K562 (cell line): ENCODE data around the gene LDLR. TPM values are rescaled to one million over a fixed set of nuclear protein-coding genes. Genes with fewer than 3 reads are reported as not detected.
A peak's percentile ranks its signal among the peaks of the same experiment; 100 is the strongest.

Source experiments
- ATAC-seq: fragments of 200-7000 bp; cut with Tn5 transposase; 3 replicates; pipeline ENCODE4 v1.9.1; 2020; ENCODE audit warnings: moderate library complexity
- BruUV-seq: library from RNA; stranded (reverse); fragments of 400-500 nt; replicated peaks from 2 replicates; lab custom pipeline; 2021; lab: Mats Ljungman, UMichigan
- CTCF ChIA-PET: fragments of 300-600 bp; formaldehyde crosslinking; extraction: SDS; loops from one replicate; lab custom pipeline; 2021; ENCODE audit warnings: low intra/inter-chr PET ratio; lab: Yijun Ruan, JAX
- POLR2A ChIA-PET: fragments of 300-600, 350-650 bp; sonication (Branson Sonifier 250); formaldehyde crosslinking; extraction: SDS; loops from one replicate; lab custom pipeline; 2021; ENCODE audit warnings: antibody characterized with exemption, inconsistent platforms; lab: Yijun Ruan, JAX
- DNase-seq, 4 experiments: peaks; one replicate each; pipeline versions ENCODE4 v3.0.0 to v3.0.0-alpha.2; 2011 to 2018; ENCODE audit warnings: low spot score in 3 of 4, mixed read lengths in 3 of 4; ENCODE audit errors: extremely low read depth in 1 of 4
- FAIRE-seq: peaks from 2 replicates; lab custom pipeline; 2011; peaks lifted over from hg19 to GRCh38; lab: Jason Lieb, UNC
- H2AFZ ChIP-seq: 2 replicates; pipeline ENCODE4 v1.6.0; 2011; ENCODE audit warnings: low read depth, low read length, control low read depth, inconsistent platforms
- H3K27ac ChIP-seq: fragments of 200-600 bp; 3 replicates; pipeline ENCODE4 v1.8.0; 2011; ENCODE audit warnings: low read depth, mild to moderate bottlenecking, control low read depth, inconsistent platforms, low read length, moderate library complexity, mixed read lengths; ENCODE audit errors: extremely low read depth
- H3K27me3 ChIP-seq, 2 experiments: fragments of 300-600 bp in 1 of 2; 2 replicates in 1 of 2; 3 replicates in 1 of 2; pipeline versions ENCODE4 v1.6.0 to v1.8.0; 2011; ENCODE audit warnings: inconsistent platforms in 2 of 2, low read length in 2 of 2, mild to moderate bottlenecking in 1 of 2, mixed read lengths in 1 of 2, moderate library complexity in 1 of 2; ENCODE audit not compliant: control insufficient read depth in 2 of 2, insufficient read depth in 2 of 2
- H3K36me3 ChIP-seq: fragments of 300-600 bp; 3 replicates; pipeline ENCODE4 v1.8.0; 2011; ENCODE audit warnings: mild to moderate bottlenecking, low read length, inconsistent platforms; ENCODE audit not compliant: control insufficient read depth, insufficient read depth
- H3K4me1 ChIP-seq, 2 experiments: fragments of 200-600 bp in 1 of 2; replicated peaks in 1 of 2; 2 replicates in 1 of 2; 3 replicates in 1 of 2; pipeline versions ENCODE4 v1.5.1 to v1.8.0; 2011; ENCODE audit warnings: inconsistent platforms in 2 of 2, low read length in 2 of 2, mild to moderate bottlenecking in 1 of 2, mixed read lengths in 1 of 2, moderate library complexity in 1 of 2; ENCODE audit not compliant: control insufficient read depth in 2 of 2, insufficient read depth in 2 of 2
- H3K4me2 ChIP-seq: 2 replicates; pipeline ENCODE4 v1.6.1; 2011; ENCODE audit warnings: low read length, control low read depth, inconsistent platforms, mixed read lengths; ENCODE audit not compliant: insufficient read depth
- H3K4me3 ChIP-seq: fragments of 200-600 bp; sonication (generic), shearing (Covaris generic); 2 replicates; pipeline ENCODE4 v1.5.1; 2016; ENCODE audit warnings: control low read depth, inconsistent platforms
- H3K79me2 ChIP-seq: fragments of 200-600 bp; 3 replicates; pipeline ENCODE4 v1.8.0; 2011; ENCODE audit warnings: low read length, inconsistent platforms; ENCODE audit not compliant: control insufficient read depth, insufficient read depth
- H3K9ac ChIP-seq, 2 experiments: 2 replicates each; pipeline versions ENCODE4 v1.6.0 to v1.6.1; 2011; ENCODE audit warnings: low read depth in 2 of 2, low read length in 2 of 2, control low read depth in 1 of 2, inconsistent platforms in 1 of 2, mild to moderate bottlenecking in 1 of 2, mixed read lengths in 1 of 2; ENCODE audit not compliant: insufficient read depth in 1 of 2
- H3K9me1 ChIP-seq: one replicate; pipeline ENCODE4 v1.6.0; 2011; ENCODE audit warnings: inconsistent platforms, mild to moderate bottlenecking, low read length, moderate library complexity; ENCODE audit not compliant: control insufficient read depth, insufficient read depth
- H3K9me3 ChIP-seq: replicated peaks from 2 replicates; pipeline ENCODE4 v1.5.1; 2011; ENCODE audit warnings: low read depth, low read length, inconsistent platforms; ENCODE audit not compliant: control insufficient read depth, insufficient read depth
- H4K20me1 ChIP-seq: replicated peaks from 2 replicates; pipeline ENCODE4 v1.6.1; 2011; ENCODE audit warnings: low read length, inconsistent platforms, mixed read lengths; ENCODE audit not compliant: control insufficient read depth, insufficient read depth
- ADNP ChIP-seq: fragments of 200-800 bp; sonication (Bioruptor generic); IDR thresholded peaks from 2 replicates; pipeline ENCODE4 v1.6.1; 2016; ENCODE audit warnings: missing genetic modification characterization, missing compliant biosample characterization
- ATF7 ChIP-seq: fragments of 450-650 bp; IDR thresholded peaks from 2 replicates; pipeline ENCODE4 v1.7.1; 2014; ENCODE audit warnings: mild to moderate bottlenecking, moderate library complexity
- BRD9 ChIP-seq: fragments of 450-650 bp; IDR thresholded peaks from 2 replicates; pipeline ENCODE4 v1.6.1; 2018; ENCODE audit warnings: low read depth; ENCODE audit not compliant: partially characterized antibody
- C11orf30 ChIP-seq: fragments of 450-650 bp; IDR thresholded peaks from 2 replicates; pipeline ENCODE4 v1.6.1; 2016; ENCODE audit warnings: low read depth, mild to moderate bottlenecking
- ETV5 ChIP-seq: sonication (generic); formaldehyde crosslinking; IDR thresholded peaks from 2 replicates; pipeline ENCODE4 v1.4.0; 2020; ENCODE audit warnings: low read depth, mild to moderate bottlenecking, missing genetic modification reagents
- FOXM1 ChIP-seq, 2 experiments: fragments of 450-650 bp in 1 of 2; sonication (generic) in 1 of 2; formaldehyde crosslinking in 1 of 2; IDR thresholded peaks; 2 replicates each; pipeline versions ENCODE4 v1.6.1 to v1.9.0; 2017 to 2022; ENCODE audit warnings: low read depth in 2 of 2, mild to moderate bottlenecking in 2 of 2, missing genetic modification reagents in 1 of 2, moderate library complexity in 1 of 2
- PHF20 ChIP-seq: fragments of 450-650 bp; IDR thresholded peaks from 2 replicates; pipeline ENCODE4 v1.6.1; 2018; ENCODE audit not compliant: partially characterized antibody
- TAF7 ChIP-seq: fragments of 450-650 bp; IDR thresholded peaks from 2 replicates; pipeline ENCODE4 v1.6.1; 2016; ENCODE audit warnings: missing genetic modification characterization, missing compliant biosample characterization
- U2AF1 ChIP-seq: fragments of 200-400 bp; formaldehyde crosslinking; optimal IDR thresholded peaks from 2 replicates; pipeline ENCODE3; 2017; ENCODE audit warnings: mild to moderate bottlenecking, low read depth, low read length, moderate library complexity
- YY1 ChIP-seq, 3 experiments: IDR thresholded peaks; 2 replicates each; pipeline ENCODE4 v1.6.1; 2011; ENCODE audit warnings: low read length in 2 of 3, mild to moderate bottlenecking in 2 of 3, moderate library complexity in 2 of 3, borderline replicate concordance in 1 of 3, control low read depth in 1 of 3, low read depth in 1 of 3; ENCODE audit not compliant: insufficient read depth in 3 of 3, insufficient replicate concordance in 2 of 3, control insufficient read depth in 1 of 3, insufficient read length in 1 of 3; ENCODE audit errors: extremely low read depth in 1 of 3
- WGBS: fragments of 100-300 bp; shearing (Covaris generic); methylation state at CpG from one replicate; pipeline ENCODE4 v1.1.6; 2016; ENCODE audit warnings: low coverage, mixed read lengths; ENCODE audit not compliant: insufficient coverage; ENCODE audit errors: missing lambda C conversion rate; 5-methylcytosine and 5-hydroxymethylcytosine counted together
- in situ Hi-C: fragments of 300-500 bp; cut with MboI; formaldehyde crosslinking; loops from 4 replicates; pipeline ENCODE4 v1.15.0; 2018; ENCODE audit warnings: inconsistent platforms, mixed read lengths
- intact Hi-C: fragments of 100-400 bp; cut with micrococcal nuclease; formaldehyde crosslinking; loops from 2 replicates; pipeline ENCODE4 v1.14.2; 2022
- polyA plus RNA-seq, 8 experiments: library from polyadenylated mRNA; depleted of rRNA in 4 of 8; stranded (reverse) in 5 of 8; unstranded in 3 of 8; fragments of >200 nt; fragmentation: Nextera tagmentation in 2 of 8; fragmentation: Illumina TruSeq in 1 of 8; extraction: Ambion mirVana in 2 of 8; extraction: Trizol in 1 of 8; gene quantifications; 2 replicates each; pipeline versions ENCODE4 v1.2.1 to v1.2.3, GENCODE V29; 2011 to 2014; ENCODE audit warnings: inconsistent platforms in 1 of 8, missing spikeins in 1 of 8
- total RNA-seq, 7 experiments: library from RNA; depleted of rRNA in 6 of 7; stranded (reverse); fragments of >200 nt in 6 of 7; fragmentation: Illumina TruSeq in 2 of 7; extraction: Trizol in 2 of 7; gene quantifications; 2 replicates each; pipeline versions ENCODE4 v1.2.1 to v1.2.3, GENCODE V29; 2011 to 2021; ENCODE audit warnings: low replicate concordance in 1 of 7
- TF ChIP-seq, protein P1 (sequence below): sonication (generic); formaldehyde crosslinking; IDR thresholded peaks from 2 replicates; pipeline ENCODE4 v1.8.0; 2022; ENCODE audit warnings: mild to moderate bottlenecking, missing genetic modification reagents
- TF ChIP-seq, protein P2 (sequence below): sonication (generic); formaldehyde crosslinking; IDR thresholded peaks from 2 replicates; pipeline ENCODE4 v1.8.0; 2022; ENCODE audit warnings: missing genetic modification reagents, mild to moderate bottlenecking, borderline replicate concordance
- TF ChIP-seq, protein P3 (sequence below): sonication (generic); formaldehyde crosslinking; IDR thresholded peaks from 2 replicates; pipeline ENCODE4 v1.9.0; 2022; ENCODE audit warnings: mild to moderate bottlenecking, missing genetic modification reagents
- TF ChIP-seq, protein P4 (sequence below): fragments of 200-800 bp; sonication (Bioruptor generic); IDR thresholded peaks from 2 replicates; pipeline ENCODE4 v1.6.1; 2017; ENCODE audit warnings: missing genetic modification characterization, missing compliant biosample characterization

LDLR gene
- total and polyA plus RNA-seq, 9 of the 15 experiments (the other 6 are each of a cell fraction or from before 2014, with no cell fraction given), result 19.9 to 114 (median 56.3) TPM

DNA sequence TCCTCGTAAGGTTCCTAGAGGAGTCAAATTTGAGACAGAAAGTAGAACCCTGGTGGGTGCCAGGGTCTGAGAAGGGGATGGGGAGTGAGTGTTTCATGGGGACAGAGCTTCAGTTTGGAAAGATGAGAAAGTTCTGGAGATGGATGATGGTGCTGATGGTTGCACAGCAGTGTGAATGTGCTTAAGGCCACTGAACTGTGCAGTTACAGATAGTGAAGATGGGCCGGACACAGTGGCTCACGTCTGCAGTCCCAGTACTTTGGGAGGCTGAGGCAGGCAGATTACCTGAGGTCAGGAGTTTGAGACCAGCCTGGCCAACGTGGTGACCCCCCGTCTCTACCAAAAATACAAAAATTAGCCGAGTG is 65.4 kb downstream of the LDLR start (continued):
- TF ChIP-seq, protein P1, sequence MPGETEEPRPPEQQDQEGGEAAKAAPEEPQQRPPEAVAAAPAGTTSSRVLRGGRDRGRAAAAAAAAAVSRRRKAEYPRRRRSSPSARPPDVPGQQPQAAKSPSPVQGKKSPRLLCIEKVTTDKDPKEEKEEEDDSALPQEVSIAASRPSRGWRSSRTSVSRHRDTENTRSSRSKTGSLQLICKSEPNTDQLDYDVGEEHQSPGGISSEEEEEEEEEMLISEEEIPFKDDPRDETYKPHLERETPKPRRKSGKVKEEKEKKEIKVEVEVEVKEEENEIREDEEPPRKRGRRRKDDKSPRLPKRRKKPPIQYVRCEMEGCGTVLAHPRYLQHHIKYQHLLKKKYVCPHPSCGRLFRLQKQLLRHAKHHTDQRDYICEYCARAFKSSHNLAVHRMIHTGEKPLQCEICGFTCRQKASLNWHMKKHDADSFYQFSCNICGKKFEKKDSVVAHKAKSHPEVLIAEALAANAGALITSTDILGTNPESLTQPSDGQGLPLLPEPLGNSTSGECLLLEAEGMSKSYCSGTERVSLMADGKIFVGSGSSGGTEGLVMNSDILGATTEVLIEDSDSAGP (CRISPR knock-in tag), result 0 out of 2 replicates have a peak, but pooled peaks have one; percentile 6
- TF ChIP-seq ETV5 (CRISPR knock-in tag), result 0 out of 2 replicates have a peak, but pooled peaks have one; percentile 17
- TF ChIP-seq, protein P2, sequence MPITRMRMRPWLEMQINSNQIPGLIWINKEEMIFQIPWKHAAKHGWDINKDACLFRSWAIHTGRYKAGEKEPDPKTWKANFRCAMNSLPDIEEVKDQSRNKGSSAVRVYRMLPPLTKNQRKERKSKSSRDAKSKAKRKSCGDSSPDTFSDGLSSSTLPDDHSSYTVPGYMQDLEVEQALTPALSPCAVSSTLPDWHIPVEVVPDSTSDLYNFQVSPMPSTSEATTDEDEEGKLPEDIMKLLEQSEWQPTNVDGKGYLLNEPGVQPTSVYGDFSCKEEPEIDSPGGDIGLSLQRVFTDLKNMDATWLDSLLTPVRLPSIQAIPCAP (CRISPR knock-in tag), result no peak
- TF ChIP-seq ADNP (tag), result no peak
- TF ChIP-seq, all 486 proteins: peak for 4

DNA sequence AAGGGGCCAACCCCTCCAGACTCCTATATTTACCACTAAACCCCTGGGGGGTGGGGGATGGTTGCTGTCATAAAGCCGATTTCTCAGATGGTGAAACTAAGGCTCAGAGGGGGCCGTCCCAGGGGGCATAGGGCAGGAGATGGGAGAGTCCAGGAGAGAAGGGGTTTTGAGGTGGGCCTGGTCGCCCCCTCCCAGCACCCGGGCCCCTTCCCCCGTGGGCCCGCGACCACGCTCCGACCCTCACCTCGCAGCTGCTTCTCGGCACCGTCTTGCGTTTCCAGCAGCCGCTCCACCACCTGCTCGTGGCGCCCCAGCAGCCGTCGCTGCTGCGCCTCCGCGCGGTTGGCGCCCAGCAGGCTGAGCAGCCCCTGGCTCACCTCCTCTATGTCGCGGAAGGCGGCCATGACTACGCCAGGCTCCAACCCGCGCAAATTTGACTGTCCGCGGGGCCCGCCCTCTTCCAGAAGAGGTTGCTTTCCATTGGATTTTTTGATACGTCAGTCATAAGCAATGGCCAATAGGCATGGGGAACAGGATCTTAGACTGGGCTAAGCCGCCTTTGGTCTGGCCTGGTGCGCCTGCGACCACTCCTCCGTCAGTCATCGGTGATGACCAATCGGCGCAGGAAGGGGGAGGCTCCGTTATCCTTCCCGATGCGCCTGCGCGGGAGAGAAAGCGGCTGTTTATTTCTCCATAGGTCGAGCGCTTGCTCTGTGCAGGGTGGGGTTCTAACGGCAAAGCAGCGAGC is 66.3 kb downstream of the LDLR start, which contains the start of gene SPC24:
SPC24 (minus strand) TSS at position 410 of the 748 bp plus-strand sequence; CDS start at position 404, 6 bp downstream.
- Histone ChIP-seq H3K4me2 (peak within 1 kb of the TSS; percentile 97), H3K9me1 (no peaks in the 10 kb centered on the region), H3K27me3 (no peaks in the 10 kb centered on the region), H3K79me2 (peaks cover 42% of the 10 kb centered on the region), H2AFZ (peak within 1 kb of the TSS; percentile 84), H3K36me3 (peaks cover 19% of the 10 kb centered on the region; the same call in 2 of the 3 replicates), H3K9me3 (no peaks in the 10 kb centered on the region), H3K9ac (peak within 1 kb of the TSS; percentile 95 to 99), H3K27ac (peak within 1 kb of the TSS; percentile 90), H4K20me1 (no peaks in the 10 kb centered on the region), H3K4me1 (peaks cover 16 to 20% of the 10 kb centered on the region in 2 experiments; a peak in 4 of 5 replicates), H3K4me3 (peak within 1 kb of the TSS; percentile 92)
- intact Hi-C loops (loop anchor here (5.0 kb wide), 1 partner anchor 42 kb away; the partner anchor contains the start of gene KANK2), in situ Hi-C loops (no loop called here)
- WGBS, result 2% methylated on average over 40 of the region's 50 CpGs
- BruUV-seq, result no TSS peak
- ChIA-PET CTCF (no interaction called here), POLR2A (interaction anchor here (0.5 to 8.1 kb wide), 8 partner anchors 9 to 227 kb away, joined by 3 to 52 read pairs (median 4); no protein-coding TSS in a partner anchor)
- DNase-seq (peak; percentile 99 to 100 (median 100)), FAIRE-seq (peak; percentile 99), ATAC-seq (peak; percentile 98)
- TF ChIP-seq PHF20 (peak; percentile 81), ATF7 (peak; percentile 81), FOXM1 (IDR thresholded peaks at IDR 0.05; ENCODE audit: low read depth) (no peak; the same call in 1 of the 2 replicates), FOXM1 (CRISPR knock-in tag; IDR thresholded peaks at IDR 0.05; ENCODE audit: low read depth) (no peak), YY1 (IDR thresholded peaks at IDR 0.05; ENCODE audit: borderline replicate concordance in 1 of 3, control insufficient read depth in 1 of 3, extremely low read depth in 1 of 3, insufficient read depth in 3 of 3, insufficient read length in 1 of 3, insufficient replicate concordance in 2 of 3, low read depth in 1 of 3, low read length in 2 of 3) (peak; percentile 80 to 97 (median 94)), C11orf30 (peak; percentile 80), TAF7 (tag) (peak; percentile 89), BRD9 (no peak), U2AF1 (peak; percentile 83)
- TF ChIP-seq, protein P3, sequence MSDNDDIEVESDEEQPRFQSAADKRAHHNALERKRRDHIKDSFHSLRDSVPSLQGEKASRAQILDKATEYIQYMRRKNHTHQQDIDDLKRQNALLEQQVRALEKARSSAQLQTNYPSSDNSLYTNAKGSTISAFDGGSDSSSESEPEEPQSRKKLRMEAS (CRISPR knock-in tag), result peak; percentile 76
- TF ChIP-seq, protein P4, sequence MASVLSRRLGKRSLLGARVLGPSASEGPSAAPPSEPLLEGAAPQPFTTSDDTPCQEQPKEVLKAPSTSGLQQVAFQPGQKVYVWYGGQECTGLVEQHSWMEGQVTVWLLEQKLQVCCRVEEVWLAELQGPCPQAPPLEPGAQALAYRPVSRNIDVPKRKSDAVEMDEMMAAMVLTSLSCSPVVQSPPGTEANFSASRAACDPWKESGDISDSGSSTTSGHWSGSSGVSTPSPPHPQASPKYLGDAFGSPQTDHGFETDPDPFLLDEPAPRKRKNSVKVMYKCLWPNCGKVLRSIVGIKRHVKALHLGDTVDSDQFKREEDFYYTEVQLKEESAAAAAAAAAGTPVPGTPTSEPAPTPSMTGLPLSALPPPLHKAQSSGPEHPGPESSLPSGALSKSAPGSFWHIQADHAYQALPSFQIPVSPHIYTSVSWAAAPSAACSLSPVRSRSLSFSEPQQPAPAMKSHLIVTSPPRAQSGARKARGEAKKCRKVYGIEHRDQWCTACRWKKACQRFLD (CRISPR knock-in tag), result no peak
